ENCODE data around the gene TNPO3. TPM values are rescaled to one million over a fixed set of nuclear protein-coding genes. Genes with fewer than 3 reads are reported as not detected.

TNPO3 gene
- total RNA-seq, 1 experiment from 2014 or later, result 58.5 TPM

DNA sequence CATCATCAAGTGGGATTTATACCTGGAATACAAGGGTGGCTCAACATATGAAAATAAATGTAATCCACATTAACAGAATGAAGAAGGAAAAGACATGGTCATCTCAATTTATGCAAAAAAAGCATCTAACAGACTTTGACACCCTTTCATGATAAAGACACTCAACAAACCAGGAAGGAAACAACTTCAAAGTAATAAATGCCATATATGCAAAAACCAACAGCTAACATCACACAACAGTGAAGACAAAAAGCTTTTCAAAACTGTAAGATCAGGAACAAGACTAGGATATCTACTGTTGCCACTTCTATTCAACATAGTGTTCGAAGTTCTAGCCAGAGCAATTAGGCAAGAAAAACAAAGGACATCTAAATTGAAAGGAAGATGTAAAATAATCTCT, 22.9 kb downstream of the TNPO3 start:
- H3K9me2 ChIP-seq (ENCODE audit: insufficient read depth), result no peaks in the 10 kb centered on the region
- peaks cover 90% of the 10 kb centered on the region for H3K79me2 ChIP-seq (ENCODE audit: insufficient read depth, low read length)
- H3K9me3 ChIP-seq (ENCODE audit: control insufficient read depth in 1 of 2, insufficient read depth in 1 of 2, low read depth in 1 of 2, low read length in 2 of 2), result no peaks in the 10 kb centered on the region
- H3K9ac ChIP-seq (ENCODE audit: low read length), result no peak overlapping the region
- no peak overlapping the region for H3K4me2 ChIP-seq (ENCODE audit: low read length)
- DNase-seq (ENCODE audit: low read depth, low spot score) (no peak), ATAC-seq (no peak)
- no peaks in the 10 kb centered on the region for H3K4me1 ChIP-seq (ENCODE audit: control insufficient read depth in 1 of 2, insufficient read depth in 2 of 2, low read length in 2 of 2)
- H3K27me3 ChIP-seq (ENCODE audit: insufficient read depth, low read length), result no peaks in the 10 kb centered on the region
- no peak overlapping the region for H2AFZ ChIP-seq (ENCODE audit: low read depth, low read length, poor library complexity, severe bottlenecking)
- RAD21 ChIA-PET (ENCODE audit: low non-redundant PET in 1 of 2, low total read pairs in 2 of 2, uncharacterized antibody in 2 of 2, unreplicated experiment in 2 of 2), result no interaction called here
- no TSS peak for BruUV-seq (replicated peaks)
- no peak overlapping the region for H3K27ac ChIP-seq (ENCODE audit: low read depth, low read length)
- no peak overlapping the region for H3K4me3 ChIP-seq (replicated peaks in 1 of 2; ENCODE audit: low read depth in 1 of 2, low read length in 2 of 2)
- POLR2A ChIA-PET, result no interaction called here
- CTCF ChIA-PET, result interaction anchor here (1.4 kb wide), 1 partner anchor 60 kb away, joined by 3 read pairs; no protein-coding TSS in a partner anchor
- no peak for TF ChIP-seq POLR2A (IDR thresholded peaks at IDR 0.05; ENCODE audit: borderline replicate concordance, extremely low read depth, insufficient read depth, insufficient read length)
- TF ChIP-seq ZFX (IDR thresholded peaks at IDR 0.05), result no peak
- TF ChIP-seq SIN3A (IDR thresholded peaks at IDR 0.05; ENCODE audit: low read depth), result no peak
- no peak for TF ChIP-seq TCF7L2 (IDR thresholded peaks at IDR 0.05; ENCODE audit: borderline replicate concordance, extremely low read depth, insufficient read depth, insufficient read length)
- TF ChIP-seq, protein P1, sequence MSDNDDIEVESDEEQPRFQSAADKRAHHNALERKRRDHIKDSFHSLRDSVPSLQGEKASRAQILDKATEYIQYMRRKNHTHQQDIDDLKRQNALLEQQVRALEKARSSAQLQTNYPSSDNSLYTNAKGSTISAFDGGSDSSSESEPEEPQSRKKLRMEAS (IDR thresholded peaks at IDR 0.05), result no peak
- no peak for TF ChIP-seq FOSL1 (IDR thresholded peaks at IDR 0.05; ENCODE audit: low read depth)
- TF ChIP-seq, protein P2, sequence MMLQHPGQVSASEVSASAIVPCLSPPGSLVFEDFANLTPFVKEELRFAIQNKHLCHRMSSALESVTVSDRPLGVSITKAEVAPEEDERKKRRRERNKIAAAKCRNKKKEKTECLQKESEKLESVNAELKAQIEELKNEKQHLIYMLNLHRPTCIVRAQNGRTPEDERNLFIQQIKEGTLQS (IDR thresholded peaks at IDR 0.05), result no peak
- no peak for TF ChIP-seq JUND (IDR thresholded peaks at IDR 0.05)
- TF ChIP-seq EGR1 (IDR thresholded peaks at IDR 0.05; ENCODE audit: low read depth), result no peak
- TF ChIP-seq CBX3 (IDR thresholded peaks at IDR 0.05; ENCODE audit: low read depth), result no peak
- TF ChIP-seq CEBPB (IDR thresholded peaks at IDR 0.05; ENCODE audit: low read depth), result no peak
- TF ChIP-seq ZNF274 (IDR thresholded peaks at IDR 0.05; ENCODE audit: low read depth, low read length), result no peak
- TF ChIP-seq RAD21 (IDR thresholded peaks at IDR 0.05; ENCODE audit: low read depth), result no peak
- TF ChIP-seq SRF (IDR thresholded peaks at IDR 0.05; ENCODE audit: low read depth), result no peak
- no peak for TF ChIP-seq SP1 (IDR thresholded peaks at IDR 0.05; ENCODE audit: low read depth)
- TF ChIP-seq, protein P3, sequence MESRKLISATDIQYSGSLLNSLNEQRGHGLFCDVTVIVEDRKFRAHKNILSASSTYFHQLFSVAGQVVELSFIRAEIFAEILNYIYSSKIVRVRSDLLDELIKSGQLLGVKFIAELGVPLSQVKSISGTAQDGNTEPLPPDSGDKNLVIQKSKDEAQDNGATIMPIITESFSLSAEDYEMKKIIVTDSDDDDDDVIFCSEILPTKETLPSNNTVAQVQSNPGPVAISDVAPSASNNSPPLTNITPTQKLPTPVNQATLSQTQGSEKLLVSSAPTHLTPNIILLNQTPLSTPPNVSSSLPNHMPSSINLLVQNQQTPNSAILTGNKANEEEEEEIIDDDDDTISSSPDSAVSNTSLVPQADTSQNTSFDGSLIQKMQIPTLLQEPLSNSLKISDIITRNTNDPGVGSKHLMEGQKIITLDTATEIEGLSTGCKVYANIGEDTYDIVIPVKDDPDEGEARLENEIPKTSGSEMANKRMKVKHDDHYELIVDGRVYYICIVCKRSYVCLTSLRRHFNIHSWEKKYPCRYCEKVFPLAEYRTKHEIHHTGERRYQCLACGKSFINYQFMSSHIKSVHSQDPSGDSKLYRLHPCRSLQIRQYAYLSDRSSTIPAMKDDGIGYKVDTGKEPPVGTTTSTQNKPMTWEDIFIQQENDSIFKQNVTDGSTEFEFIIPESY (IDR thresholded peaks at IDR 0.05; ENCODE audit: extremely low read depth, insufficient replicate concordance, low read length), result no peak
- no peak for TF ChIP-seq EZH2phosphoT487 (IDR thresholded peaks at IDR 0.05; ENCODE audit: borderline replicate concordance)
- TF ChIP-seq YY1 (IDR thresholded peaks at IDR 0.05; ENCODE audit: extremely low read depth, insufficient replicate concordance, low read depth, low read length), result no peak
- no peak for TF ChIP-seq ELF1 (IDR thresholded peaks at IDR 0.05; ENCODE audit: borderline replicate concordance, low read depth)
- H3K36me3 ChIP-seq (ENCODE audit: control insufficient read depth in 1 of 2, insufficient read depth in 2 of 2, low read length in 2 of 2), result peaks cover 0 to 3% of the 10 kb centered on the region in 2 experiments; a peak in 1 of 4 replicates
- peaks cover 13% of the 10 kb centered on the region; the same call in 1 of the 2 replicates for H4K20me1 ChIP-seq (ENCODE audit: insufficient read depth)
- intact Hi-C loops (cut with micrococcal nuclease), result no loop called here
